ENCODE results near the gene KIF1B. TPM values are rescaled to one million over a fixed set of nuclear protein-coding genes. Genes with fewer than 3 reads are reported as not detected.

The KIF1B gene
- total RNA-seq, 4 donors from 2014 or later = 45.7 to 63.5 (median 52.1) TPM

DNA sequence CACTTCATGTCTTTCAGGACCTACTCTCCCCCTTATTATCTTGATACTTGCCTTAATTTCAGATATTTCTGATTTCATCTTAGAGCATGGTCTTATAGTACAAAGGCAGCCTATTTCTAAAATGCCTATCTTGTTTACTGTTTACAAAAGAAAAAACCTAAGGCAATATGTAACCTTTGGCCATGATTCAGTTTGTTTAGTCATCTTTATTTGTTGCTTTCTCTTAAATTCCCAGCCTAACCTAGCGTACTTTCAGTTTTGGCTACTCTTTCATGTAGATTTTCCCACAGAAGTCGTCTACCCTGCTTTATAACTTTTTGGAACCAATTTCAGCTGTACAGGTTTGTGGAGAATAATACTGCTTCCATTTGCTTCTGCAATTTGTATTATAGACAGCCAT lies 81.8 kb downstream of the KIF1B start:
- no peak for ATAC-seq (ENCODE audit: low FRiP score)
- TF ChIP-seq, protein P1, sequence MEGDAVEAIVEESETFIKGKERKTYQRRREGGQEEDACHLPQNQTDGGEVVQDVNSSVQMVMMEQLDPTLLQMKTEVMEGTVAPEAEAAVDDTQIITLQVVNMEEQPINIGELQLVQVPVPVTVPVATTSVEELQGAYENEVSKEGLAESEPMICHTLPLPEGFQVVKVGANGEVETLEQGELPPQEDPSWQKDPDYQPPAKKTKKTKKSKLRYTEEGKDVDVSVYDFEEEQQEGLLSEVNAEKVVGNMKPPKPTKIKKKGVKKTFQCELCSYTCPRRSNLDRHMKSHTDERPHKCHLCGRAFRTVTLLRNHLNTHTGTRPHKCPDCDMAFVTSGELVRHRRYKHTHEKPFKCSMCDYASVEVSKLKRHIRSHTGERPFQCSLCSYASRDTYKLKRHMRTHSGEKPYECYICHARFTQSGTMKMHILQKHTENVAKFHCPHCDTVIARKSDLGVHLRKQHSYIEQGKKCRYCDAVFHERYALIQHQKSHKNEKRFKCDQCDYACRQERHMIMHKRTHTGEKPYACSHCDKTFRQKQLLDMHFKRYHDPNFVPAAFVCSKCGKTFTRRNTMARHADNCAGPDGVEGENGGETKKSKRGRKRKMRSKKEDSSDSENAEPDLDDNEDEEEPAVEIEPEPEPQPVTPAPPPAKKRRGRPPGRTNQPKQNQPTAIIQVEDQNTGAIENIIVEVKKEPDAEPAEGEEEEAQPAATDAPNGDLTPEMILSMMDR (IDR thresholded peaks at IDR 0.05) = no peak
- DNase-seq (ENCODE audit: low spot score) = no peak

DNA sequence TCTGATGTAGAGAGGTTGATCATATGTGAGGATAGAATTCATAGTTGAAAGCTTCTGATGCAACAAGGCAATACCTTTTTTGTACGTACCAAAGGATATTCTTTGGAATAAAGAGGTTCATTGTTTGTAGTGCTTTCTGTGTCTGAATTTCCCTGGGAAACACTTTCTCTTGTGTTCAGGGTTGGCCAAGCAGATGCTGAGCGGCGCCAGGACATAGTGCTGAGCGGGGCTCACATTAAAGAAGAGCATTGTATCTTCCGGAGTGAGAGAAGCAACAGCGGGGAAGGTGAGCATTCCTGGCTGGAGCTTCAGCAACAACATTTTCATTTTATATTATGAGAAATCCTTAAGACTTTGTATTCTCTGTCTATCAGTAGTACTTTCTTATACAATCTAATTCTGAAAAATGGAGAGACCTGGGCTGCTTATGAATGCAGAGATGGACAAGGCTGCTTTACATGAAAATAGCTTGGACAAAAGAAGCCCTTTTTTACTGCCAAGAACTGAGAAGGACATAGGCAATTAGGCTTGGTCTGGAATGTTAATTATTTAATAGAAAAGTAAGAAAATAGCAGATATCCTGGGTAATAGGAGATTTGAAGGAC lies 85.2 kb downstream of the KIF1B start:
- DNase-seq (ENCODE audit: low spot score) (no peak), ATAC-seq (ENCODE audit: low FRiP score) (no peak)
- TF ChIP-seq, protein P1 (IDR thresholded peaks at IDR 0.05) = no peak

DNA sequence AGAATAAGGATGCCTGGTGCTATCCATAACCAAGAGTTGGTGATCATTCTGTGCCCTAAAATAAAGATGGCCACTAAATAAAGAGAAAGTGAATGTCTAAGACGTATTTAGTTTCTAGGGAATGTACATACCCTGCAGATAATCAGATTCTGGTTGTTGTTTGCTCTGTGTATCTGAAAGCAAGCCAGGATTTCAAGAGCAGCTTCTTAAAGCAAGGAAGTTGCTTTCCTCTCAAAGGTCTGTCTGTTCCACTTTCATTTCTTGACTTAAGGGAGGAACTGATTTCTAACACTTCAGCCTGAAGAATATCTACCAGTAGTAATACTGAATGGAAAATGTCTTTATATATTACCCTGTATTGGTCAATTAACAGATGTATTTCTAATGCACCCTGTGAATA lies 88.8 kb downstream of the KIF1B start:
- ATAC-seq (ENCODE audit: low FRiP score) (no peak), DNase-seq (ENCODE audit: low spot score) (no peak)
- TF ChIP-seq, protein P1 (IDR thresholded peaks at IDR 0.05) = no peak

DNA sequence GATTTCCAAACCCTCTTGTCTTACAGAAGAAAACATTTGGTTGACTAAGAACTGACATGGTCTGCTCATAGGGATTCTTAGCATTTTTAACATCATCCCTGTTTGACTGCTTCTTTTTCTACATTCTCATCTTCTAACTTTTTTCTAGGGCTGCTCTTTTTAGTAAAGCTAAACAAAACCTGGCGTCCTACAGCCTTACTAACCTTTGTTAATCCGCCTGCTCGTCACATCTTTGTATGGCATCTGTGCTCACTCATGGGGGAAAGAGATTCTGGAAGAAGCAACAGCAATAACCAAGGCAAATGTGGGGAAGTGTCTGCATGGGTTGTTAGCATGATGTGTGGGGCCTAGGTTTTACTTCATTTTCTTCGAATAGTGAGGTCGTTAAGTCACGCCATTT lies 92.0 kb downstream of the KIF1B start:
- no peak for DNase-seq (ENCODE audit: low spot score)
- ATAC-seq (ENCODE audit: low FRiP score) = no peak
- TF ChIP-seq, protein P1 (IDR thresholded peaks at IDR 0.05) = no peak

DNA sequence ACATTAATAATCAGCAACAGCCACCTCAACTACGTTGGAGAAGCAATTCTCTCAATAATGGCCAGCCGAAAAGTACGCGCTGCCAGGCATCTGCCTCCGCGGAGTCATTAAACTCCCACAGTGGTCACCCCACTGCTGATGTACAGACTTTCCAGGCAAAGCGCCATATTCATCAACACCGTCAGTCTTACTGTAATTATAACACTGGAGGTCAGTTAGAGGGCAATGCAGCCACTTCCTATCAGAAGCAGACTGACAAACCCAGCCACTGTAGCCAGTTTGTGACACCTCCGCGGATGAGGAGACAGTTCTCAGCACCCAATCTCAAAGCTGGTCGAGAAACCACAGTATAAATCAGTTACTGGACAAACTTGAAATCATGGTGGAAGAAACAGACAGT lies 93.9 kb downstream of the KIF1B start:
- DNase-seq (ENCODE audit: low spot score) (no peak), ATAC-seq (ENCODE audit: low FRiP score) (no peak)
- TF ChIP-seq, protein P1 (IDR thresholded peaks at IDR 0.05) = no peak

DNA sequence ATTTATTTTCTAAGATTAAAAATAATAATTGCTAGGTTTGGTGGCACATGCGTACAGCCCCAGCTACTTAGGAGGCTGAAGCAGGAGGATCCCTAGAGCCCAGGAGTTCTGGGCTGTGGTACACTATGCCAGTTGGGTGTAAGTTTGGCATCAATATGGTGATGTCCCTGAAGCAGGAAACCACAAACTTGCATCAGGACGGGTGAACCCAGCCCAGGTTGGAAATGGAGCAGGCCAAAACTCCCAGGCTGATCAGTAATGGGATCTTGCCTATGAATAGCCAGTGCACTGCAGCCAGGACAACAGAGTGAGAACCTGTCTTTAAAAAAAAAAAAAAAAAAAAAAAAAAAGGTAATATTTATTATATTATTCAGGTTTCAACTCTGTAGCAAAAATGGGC lies 96.1 kb downstream of the KIF1B start:
- ATAC-seq (ENCODE audit: low FRiP score) (no peak), DNase-seq (ENCODE audit: low spot score) (no peak)
- TF ChIP-seq, protein P1 (IDR thresholded peaks at IDR 0.05) = no peak

DNA sequence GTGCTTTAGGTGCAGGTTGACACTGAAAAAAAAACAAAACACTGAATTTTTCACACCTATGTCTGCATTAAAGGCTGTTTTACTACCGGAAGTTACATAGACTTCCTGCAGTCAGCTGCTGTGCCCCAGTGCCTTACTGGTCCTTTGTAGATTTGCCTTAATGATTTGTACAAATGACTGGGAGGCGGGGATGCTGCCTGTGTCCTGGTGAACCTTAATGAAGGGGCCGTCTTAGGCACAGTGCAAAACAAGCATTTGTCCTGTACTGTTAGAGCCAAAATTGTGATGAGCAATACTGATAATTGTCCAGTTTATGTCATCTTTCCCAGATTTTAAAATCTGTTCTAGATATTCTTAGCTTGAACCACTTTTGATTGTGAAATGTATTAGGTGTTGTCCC lies 97.6 kb downstream of the KIF1B start:
- TF ChIP-seq, protein P1 (IDR thresholded peaks at IDR 0.05) = no peak
- no peak for DNase-seq (ENCODE audit: low spot score)
- no peak for ATAC-seq (ENCODE audit: low FRiP score)

Data from omental fat pad (tissue), 4 donors.